ENCODE measurements around the gene AGMO.

Gene AGMO

DNA sequence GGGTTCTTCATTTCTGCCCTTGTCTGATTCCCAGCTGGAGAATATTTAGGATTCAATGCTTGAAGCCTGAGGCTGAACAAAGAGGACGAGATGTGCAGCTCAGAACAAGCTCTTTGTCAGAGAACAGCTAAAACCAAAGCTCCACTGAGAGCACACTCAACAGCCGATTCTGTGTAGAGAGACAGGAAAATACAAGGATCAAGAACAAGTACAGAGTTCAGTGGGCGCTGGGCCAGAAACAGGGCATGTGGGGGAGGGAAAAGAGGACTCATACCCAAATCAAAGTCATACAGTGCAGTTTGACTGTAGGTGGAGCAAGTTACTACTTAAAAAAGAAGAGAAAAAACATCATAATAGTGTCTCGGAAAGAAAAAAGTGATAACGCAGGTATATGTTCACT, at the start of gene AGMO:
TSS of gene AGMO (minus strand) at position 181 of the 400 bp plus-strand sequence.
- no peak for DNase-seq

DNA sequence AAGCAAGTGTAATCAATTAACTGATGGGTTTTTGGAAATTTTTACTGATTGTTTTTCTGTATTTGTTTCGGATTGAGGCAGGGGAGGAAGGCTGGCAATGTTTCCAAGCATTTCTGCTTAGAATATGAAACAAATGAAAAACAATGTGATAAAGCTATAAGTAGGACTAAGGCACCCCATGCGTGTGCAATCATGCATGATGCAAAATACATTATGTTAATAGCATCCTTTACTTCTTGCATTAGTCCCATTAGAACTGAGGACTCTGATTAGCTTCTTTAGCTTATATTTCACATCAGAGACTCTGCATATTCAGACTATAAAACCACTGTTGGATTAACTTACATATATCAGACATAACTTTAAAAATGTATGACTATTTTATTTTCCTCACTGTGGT, 48.7 kb upstream of the AGMO start:
- DNase-seq, result no peak

DNA sequence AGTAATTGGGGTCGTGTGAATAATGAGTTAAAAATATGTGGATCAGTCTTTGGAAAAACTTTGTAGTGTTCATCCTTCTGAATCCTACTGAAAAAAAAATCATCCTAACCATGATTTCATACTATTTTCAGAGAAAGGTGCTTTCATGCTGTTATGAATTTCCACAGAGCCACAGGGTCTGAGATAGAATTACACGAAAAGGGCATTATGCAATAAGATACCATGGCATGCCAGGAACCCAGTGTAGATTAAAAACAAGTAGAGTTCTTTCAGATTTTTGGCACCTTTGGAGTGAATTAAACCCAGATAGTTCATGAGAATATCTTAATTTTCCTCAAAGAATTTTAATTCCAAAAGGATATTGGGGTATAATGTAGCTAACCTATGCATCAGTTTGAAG, 47.5 kb upstream of the AGMO start:
- DNase-seq, result no peak

DNA sequence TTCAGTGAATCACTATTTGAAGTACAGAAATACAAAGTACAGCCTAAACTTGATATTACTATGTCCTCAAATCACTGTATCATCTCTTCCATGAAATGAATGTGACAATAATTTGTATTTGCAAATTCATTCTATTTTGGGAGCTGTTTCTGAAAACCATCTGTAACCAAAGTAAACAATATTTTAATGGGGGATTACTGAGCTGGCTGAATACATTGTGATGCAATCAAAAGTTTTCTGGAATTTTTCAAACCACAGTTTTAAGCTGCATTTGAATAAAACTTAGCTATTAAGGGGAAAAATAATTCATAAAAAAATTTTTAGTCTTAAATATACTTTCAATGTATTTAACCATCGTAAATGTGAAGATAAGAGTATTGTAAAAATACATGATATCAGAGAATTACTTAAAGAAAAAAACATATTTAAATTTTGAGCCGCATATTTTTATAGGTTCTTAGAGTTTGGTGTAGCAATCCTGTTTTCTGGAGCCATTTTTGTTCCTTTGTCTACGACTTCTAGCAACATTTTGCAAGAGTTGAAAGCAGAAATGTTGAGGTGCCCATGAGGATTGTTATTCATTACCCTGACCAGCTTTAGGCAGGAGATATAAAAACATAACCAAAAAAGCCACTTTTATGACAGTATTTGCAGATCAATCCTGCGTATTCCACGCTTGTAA, 45.9 kb upstream of the AGMO start:
- no peak for DNase-seq

GRCh38 chr7:15606561-15606960, 44.7 kb upstream of the AGMO start:
- no peak for DNase-seq

- DNase-seq, result no peak
Observed at GRCh38 chr7:15604166-15604565, 42.4 kb upstream of the AGMO start.

DNA sequence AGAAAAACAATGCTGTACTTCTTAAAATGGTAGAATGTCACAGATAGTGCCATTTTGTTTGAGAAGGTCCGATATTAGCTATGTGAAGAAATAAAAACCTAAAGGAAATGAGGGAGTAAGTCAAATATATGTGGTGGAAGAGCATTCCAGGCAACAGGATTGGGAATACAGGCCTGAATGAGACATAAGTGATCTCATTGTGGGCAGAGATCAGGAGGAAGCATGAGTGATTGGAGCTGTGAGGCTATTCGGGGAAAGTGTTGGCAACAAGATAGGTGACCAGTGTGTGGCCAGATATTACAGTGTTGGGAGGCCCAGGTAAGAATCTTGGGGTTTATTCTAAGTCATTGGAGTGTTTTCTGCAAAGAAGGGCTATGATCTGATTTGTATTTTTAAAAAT, 41.3 kb upstream of the AGMO start:
- no peak for DNase-seq

- DNase-seq, result no peak
Observed at GRCh38 chr7:15602236-15602635, 40.4 kb upstream of the AGMO start.

DNA sequence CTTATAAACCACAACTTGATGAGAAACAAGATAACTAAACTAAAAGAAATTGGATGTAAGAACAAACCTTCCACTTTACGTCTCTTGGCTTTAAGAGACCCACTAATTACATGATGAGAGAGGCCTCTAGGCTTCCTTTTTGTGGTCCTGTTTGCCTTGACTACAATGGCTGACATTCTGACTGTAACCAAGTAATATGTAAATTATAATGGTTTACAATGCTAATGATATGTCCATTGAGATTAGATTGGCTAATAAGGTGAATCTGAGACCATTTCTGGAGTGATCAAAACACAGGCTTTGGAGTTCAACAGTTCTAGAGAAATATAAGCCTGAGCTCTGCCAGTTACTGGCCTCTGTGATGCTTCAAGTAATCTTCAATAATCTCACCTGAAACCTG, 39.4 kb upstream of the AGMO start:
- DNase-seq, result no peak

- no peak for DNase-seq
Observed at GRCh38 chr7:15600298-15600697, 38.5 kb upstream of the AGMO start.

- no peak for DNase-seq
Observed at GRCh38 chr7:15594461-15594860, 32.6 kb upstream of the AGMO start.

DNA sequence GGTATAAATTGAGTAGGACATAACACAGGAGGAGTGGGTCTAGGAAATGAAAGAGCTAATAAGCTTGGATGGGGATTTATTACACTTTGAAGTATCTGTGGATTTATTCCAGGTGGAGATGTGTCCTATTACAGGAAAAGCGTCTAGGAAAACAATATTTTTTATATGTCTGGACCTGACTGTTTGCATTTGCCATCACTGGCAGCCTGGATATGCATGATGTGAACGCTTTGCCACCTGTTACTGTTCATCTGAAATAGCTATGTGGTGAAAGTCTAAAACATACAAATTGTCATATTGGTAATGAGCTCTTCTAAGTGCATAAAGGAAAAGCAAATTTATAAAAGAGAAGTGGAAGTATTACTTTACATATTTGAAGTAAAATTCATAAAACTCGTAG, 31.6 kb upstream of the AGMO start:
- DNase-seq, result no peak

GRCh38 chr7:15586266-15586665, 24.5 kb upstream of the AGMO start:
- DNase-seq, result no peak

DNA sequence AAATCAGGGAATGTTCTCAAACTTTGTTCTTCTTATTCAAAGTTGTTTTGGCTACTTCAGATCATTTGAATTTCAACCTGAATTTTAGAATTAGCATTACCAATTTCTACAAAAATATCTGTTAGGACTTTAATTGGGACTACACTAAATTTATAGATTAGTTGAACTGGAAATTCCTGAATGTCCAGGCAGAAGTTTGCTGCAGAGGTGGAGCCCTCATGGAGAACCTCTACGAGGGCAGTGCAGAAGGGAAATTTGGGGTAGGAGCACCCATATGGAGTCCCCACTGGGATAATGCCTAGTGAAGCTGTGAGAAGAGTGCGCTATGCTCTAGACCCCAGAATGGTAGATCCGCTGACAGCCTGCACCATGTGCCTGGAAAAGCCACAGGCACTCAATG, 22.8 kb upstream of the AGMO start:
- DNase-seq, result no peak

DNA sequence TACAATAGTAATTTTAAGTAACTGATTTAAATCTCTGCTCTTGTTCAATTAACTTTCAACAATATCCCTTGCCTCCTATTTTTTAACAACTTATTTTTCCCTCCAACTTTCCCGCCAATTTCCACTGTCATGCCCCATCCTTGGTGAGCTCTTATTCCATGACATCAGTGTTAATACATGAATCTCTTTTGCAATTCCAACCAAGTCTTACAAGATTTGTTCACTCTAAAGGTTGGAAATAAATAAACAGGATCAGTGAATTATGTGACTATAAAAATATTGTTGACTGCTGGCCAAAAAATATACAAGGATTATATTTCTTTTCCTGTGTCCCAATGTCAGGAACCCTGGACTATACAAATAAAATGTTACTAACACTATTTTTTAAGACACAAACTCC, 21.0 kb upstream of the AGMO start:
- DNase-seq, result no peak

- no peak for DNase-seq
Observed at GRCh38 chr7:15581352-15581951, 19.6 kb upstream of the AGMO start.

GRCh38 chr7:15580604-15581351, 19.0 kb upstream of the AGMO start:
- no peak for DNase-seq

- DNase-seq, result no peak
Observed at GRCh38 chr7:15577600-15577999, 15.8 kb upstream of the AGMO start.

DNA sequence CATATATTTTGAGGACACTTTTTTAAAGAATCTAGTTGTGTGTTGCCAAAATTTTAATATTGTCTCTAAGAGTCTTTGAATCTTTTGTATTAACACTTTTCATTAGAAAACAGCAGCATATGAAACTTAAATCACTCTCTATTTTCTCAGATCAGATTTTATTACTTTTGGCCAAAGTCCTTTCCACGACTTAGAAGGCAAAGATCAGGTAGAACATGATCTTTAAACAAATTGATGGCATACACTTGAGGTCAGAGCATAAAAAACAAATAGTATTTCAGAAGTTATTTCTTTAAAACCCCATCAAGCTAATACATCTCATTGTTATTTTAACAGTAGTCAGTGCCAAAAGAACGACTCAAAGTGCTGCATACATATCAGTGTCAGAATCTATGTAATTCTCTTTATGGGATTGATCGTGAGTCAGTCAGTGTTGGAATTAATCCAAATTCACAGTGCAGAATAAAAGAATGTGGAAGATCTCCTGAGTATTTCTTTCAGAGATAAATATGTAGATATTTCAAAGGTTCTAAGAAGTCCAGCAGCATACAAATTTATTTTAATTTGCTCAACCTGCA, 9.6 kb upstream of the AGMO start:
- DNase-seq, result no peak

DNA sequence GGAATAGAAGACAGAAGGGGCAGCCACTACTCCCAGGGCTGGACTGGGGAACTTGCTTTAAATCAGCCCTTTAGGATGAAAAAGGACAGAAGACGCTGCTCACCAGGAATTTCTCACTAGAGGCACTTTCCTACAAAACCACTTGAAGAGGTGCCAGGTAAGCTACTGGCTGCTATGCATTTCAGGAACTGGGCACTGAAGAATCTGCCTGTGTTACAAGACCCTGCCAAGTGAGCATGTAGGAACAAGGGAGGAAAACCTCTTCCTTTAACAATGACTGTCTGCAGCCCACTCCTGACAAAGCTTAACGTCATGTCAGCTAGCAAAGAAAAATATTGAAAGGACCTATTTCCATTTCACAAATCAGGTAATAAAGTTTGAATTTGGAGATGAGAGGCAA, 5.8 kb upstream of the AGMO start:
- DNase-seq, result no peak

GRCh38 chr7:15567036-15567435, 5.2 kb upstream of the AGMO start:
- no peak for DNase-seq

DNA sequence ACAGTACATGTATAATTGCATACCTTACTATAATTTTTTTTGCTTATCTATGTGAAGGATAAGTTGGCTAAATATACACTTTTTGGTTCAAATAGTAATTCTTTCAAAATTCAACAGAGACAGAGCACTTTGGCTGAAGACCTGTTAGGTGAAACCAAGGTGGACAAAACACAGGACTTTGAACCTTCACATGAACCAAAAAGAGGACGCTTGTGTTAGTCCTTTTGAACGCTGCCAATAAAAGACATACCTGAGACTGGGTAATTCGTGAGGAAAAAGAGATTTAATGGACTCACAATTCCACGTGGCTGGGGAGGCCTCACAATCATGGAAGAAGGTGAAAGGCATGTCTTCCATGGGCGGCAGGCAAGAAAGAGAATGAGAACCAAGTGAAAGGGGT, 4.7 kb upstream of the AGMO start:
- DNase-seq, result no peak

GRCh38 chr7:15560968-15561367, 847 bp downstream of the AGMO start:
- DNase-seq, result no peak

- DNase-seq, result no peak
Observed at GRCh38 chr7:15559416-15559928, 2.3 kb downstream of the AGMO start.
